Activated T-cell treated with anti-CD3 and anti-CD28 coated beads for 24 hours (primary cell): ENCODE results near the gene SLIT3.
A peak's percentile ranks its signal among the peaks of the same experiment; 100 is the strongest.

Experiments
- DNase-seq: peaks from one replicate; pipeline ENCODE4 v3.0.0-alpha.2; 2020; ENCODE audit warnings: low read depth

Gene SLIT3

GRCh38 chr5:168960497-168960896 lies 340.4 kb downstream of the SLIT3 start:
- no peak for DNase-seq

- DNase-seq, result no peak
Observed at GRCh38 chr5:168953351-168953750, 347.6 kb downstream of the SLIT3 start.

GRCh38 chr5:168952196-168952595 lies 348.7 kb downstream of the SLIT3 start:
- DNase-seq, result no peak

- no peak for DNase-seq
Observed at GRCh38 chr5:168951769-168952168, 349.2 kb downstream of the SLIT3 start.

- no peak for DNase-seq
Observed at GRCh38 chr5:168951356-168951755, 349.6 kb downstream of the SLIT3 start.

- no peak for DNase-seq
Observed at GRCh38 chr5:168950241-168950951, 350.5 kb downstream of the SLIT3 start.

- DNase-seq, result no peak
Observed at GRCh38 chr5:168948746-168949145, 352.2 kb downstream of the SLIT3 start.

GRCh38 chr5:168947212-168947868 lies 353.6 kb downstream of the SLIT3 start:
- DNase-seq, result peak; percentile 10

GRCh38 chr5:168946363-168946762 lies 354.6 kb downstream of the SLIT3 start:
- no peak for DNase-seq

GRCh38 chr5:168944004-168944403 lies 356.9 kb downstream of the SLIT3 start:
- no peak for DNase-seq

GRCh38 chr5:168943091-168943884 lies 357.7 kb downstream of the SLIT3 start:
- no peak for DNase-seq

GRCh38 chr5:168941901-168942300 lies 359.0 kb downstream of the SLIT3 start:
- DNase-seq, result no peak

GRCh38 chr5:168940712-168941111 lies 360.2 kb downstream of the SLIT3 start:
- DNase-seq, result no peak

GRCh38 chr5:168939887-168940544 lies 360.9 kb downstream of the SLIT3 start:
- no peak for DNase-seq

- DNase-seq, result no peak
Observed at GRCh38 chr5:168939156-168939800, 361.7 kb downstream of the SLIT3 start.

- DNase-seq, result no peak
Observed at GRCh38 chr5:168936511-168936910, 364.4 kb downstream of the SLIT3 start.

GRCh38 chr5:168935183-168935582 lies 365.8 kb downstream of the SLIT3 start:
- DNase-seq, result no peak

GRCh38 chr5:168934169-168934568 lies 366.8 kb downstream of the SLIT3 start:
- no peak for DNase-seq

- DNase-seq, result no peak
Observed at GRCh38 chr5:168932400-168933189, 368.3 kb downstream of the SLIT3 start.

- no peak for DNase-seq
Observed at GRCh38 chr5:168931638-168932345, 369.1 kb downstream of the SLIT3 start.
